GM13977 (cell line): ENCODE data around the gene HNF1B.
"Not testable (repeated sequence)": the region's sequence is repeated elsewhere in the genome, so short reads cannot be mapped to it uniquely, and the experiment has no call there.

Experiments used
- DNase-seq: peaks from one replicate; pipeline ENCODE4 v3.0.0; 2012; ENCODE audit warnings: low spot score
- in situ Hi-C: fragments of 300-500 bp; cut with MboI; formaldehyde crosslinking; loops from one replicate; pipeline ENCODE4 v1.12.0; 2022; ENCODE audit warnings: low sequenced_read_pairs, low pct_unique_long_range_greater_than_20kb, mixed read lengths, inconsistent platforms; ENCODE audit not compliant: unreplicated experiment
- TF ChIP-seq, protein P1 (sequence below): IDR thresholded peaks from 2 replicates; pipeline ENCODE4 v1.5.1; 2012; ENCODE audit warnings: mild to moderate bottlenecking, control low read depth; ENCODE audit not compliant: insufficient read depth; ENCODE audit errors: extremely low read depth, missing control alignments

Gene HNF1B

DNA sequence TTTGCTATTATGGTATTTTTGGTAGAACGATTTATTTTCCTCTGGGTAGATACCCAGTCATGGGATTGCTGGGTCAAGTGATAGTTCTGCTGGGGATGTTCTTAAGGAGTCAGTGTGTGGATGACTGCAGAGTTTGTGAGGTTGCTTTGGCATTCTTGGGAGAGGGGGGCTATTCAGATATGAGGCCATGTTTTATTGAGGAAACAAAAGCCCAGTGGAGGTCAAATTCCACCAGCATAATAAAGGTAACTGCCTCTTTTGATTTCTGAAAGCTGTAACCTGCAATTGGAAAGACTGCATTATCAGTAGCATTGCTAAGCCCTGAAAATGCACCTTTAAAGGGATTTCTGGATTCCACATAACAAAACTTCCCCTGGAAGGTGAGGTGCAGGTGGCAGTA lies 43.7 kb upstream of the HNF1B start:
- DNase-seq: no peak
- in situ Hi-C loops: loop anchor here (10.0 kb wide), 1 partner anchor 84 kb away; no protein-coding TSS in a partner anchor
- TF ChIP-seq, protein P1, sequence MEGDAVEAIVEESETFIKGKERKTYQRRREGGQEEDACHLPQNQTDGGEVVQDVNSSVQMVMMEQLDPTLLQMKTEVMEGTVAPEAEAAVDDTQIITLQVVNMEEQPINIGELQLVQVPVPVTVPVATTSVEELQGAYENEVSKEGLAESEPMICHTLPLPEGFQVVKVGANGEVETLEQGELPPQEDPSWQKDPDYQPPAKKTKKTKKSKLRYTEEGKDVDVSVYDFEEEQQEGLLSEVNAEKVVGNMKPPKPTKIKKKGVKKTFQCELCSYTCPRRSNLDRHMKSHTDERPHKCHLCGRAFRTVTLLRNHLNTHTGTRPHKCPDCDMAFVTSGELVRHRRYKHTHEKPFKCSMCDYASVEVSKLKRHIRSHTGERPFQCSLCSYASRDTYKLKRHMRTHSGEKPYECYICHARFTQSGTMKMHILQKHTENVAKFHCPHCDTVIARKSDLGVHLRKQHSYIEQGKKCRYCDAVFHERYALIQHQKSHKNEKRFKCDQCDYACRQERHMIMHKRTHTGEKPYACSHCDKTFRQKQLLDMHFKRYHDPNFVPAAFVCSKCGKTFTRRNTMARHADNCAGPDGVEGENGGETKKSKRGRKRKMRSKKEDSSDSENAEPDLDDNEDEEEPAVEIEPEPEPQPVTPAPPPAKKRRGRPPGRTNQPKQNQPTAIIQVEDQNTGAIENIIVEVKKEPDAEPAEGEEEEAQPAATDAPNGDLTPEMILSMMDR: no peak

DNA sequence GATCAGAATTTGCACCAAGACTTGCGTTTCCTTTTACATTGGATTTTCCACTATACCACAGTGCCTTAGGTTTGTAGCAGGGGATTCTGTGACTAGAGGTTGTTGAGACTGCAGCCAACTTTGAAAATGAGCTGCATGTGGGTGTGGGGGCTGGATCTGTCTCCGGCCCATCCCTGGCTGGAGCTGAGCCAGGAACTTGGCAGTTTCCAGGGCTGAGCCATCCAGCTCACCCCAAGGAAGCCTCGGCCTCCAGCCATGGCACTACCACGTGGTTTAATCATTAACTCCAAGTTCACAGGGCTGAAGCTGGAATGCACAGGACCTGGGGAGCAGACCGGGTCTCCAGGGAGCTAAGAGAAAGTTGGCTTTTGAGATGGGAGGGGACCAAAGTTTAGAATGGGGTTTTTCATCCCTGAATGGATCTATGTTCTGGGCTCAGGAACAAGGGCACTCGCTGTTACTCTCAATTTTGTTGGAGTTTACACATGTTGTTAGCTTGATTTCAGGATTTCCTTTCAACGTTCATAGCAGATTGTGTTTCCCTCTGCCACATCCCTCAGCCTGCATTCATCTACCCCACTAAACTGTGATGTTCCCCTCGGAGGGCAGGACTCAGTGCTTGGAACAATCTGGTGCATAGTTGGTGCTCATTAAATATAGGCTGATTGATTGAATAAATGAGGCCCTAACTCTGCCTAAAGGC lies 42.3 kb upstream of the HNF1B start:
- in situ Hi-C loops: loop anchor here (10.0 kb wide), 1 partner anchor 82 kb away; no protein-coding TSS in a partner anchor
- TF ChIP-seq, protein P1: no peak
- DNase-seq: no peak

DNA sequence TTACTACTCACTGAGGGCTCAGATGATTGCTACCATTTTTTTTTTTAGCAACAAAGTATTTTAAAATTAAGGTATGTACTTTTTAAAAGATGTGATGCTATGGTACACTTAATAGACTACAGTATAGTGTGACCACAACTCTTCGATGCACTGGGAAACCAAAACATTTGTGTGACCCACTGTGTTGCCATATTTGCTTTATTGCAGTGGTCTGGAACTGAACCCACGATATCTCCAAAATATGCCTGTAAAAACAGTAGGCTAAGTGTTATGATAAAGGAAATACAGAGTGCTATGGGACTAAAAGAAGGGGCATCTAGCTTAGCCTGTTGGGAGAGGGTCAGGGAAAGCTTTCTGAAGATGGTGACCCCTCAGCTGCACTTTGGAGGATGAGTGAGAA lies 41.6 kb upstream of the HNF1B start:
- TF ChIP-seq, protein P1: no peak
- no peak for DNase-seq
- in situ Hi-C loops: loop anchor here (10.0 kb wide), 1 partner anchor 82 kb away; no protein-coding TSS in a partner anchor

DNA sequence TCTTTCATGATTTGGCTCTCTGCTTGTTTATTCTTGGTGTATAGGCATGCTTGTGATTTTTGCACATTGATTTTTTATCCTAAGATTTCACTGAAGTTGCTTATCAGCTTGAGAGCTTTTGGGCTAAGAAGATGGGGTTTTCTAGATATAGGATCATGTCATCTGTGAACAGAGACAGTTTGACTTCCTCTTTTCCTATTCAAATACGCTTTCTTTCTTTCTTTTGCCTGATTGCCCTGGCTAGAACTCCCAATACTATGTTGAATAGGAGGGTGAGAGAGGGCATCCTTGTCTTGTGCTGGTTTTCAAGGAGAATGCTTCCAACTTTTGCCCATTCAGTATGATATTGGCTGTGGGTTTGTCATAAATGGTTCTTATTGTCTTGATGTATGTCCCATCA lies 37.6 kb upstream of the HNF1B start:
- in situ Hi-C loops: loop anchor here (10.0 kb wide), 1 partner anchor 78 kb away; no protein-coding TSS in a partner anchor
- not testable (repeated sequence) for DNase-seq

DNA sequence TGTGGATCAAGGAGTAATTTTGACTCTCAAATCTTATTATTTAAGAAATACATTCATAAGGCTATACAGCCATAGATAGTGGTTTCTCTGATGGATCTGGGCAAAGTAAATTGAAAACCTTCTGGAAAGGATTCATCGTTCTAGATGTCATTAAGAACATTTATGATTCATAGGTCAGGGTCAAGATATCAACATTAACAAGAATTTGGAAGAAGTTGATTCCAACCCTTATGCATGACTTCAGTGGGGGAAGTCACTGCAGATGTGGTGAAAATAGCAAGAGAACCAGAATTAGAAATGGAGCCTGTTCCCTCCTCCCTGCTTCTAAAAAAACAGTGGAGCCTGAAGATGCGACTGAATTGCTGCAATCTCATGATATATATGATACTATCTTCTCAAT lies 36.6 kb upstream of the HNF1B start:
- no peak for DNase-seq
- in situ Hi-C loops: loop anchor here (10.0 kb wide), 1 partner anchor 77 kb away; no protein-coding TSS in a partner anchor
- TF ChIP-seq, protein P1: no peak

DNA sequence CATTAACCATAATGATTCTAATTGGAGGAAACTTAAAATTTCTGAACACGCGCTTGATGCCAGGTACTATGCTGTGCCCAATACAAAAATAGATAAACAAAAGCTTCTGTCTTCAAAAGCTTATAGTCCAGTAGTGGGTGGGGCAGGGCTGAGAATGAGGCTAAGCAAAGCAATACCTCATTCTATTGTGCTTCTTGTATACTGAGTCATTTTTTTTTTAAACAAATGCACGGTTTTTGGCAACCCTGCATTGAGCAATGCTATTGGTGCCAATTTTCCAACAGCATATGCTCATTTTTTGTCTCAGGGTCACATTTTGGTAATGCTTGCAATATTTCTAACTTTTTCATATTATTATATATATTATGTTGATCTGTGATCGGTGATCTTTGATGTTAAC lies 34.7 kb upstream of the HNF1B start:
- DNase-seq: no peak
- in situ Hi-C loops: no loop called here
- TF ChIP-seq, protein P1: no peak

DNA sequence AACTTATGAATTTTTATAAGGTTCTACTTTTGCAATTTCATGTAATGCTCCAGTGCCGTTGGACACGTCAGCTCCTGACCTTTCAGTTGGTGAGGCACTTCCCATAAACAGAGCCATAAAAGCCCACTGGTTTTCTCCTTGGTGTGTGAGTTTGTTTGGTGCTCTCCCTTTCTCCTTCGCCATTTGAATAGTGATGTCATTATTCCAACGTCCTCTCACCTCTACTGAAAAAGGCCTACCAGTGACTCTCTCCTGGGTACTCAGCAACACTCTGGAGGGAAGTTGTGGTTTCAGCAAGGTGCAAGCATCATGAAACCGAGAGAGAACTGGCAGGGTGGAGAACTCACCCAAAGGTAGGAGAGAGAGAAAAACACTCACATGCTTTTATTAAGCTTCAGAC lies 29.6 kb upstream of the HNF1B start:
- TF ChIP-seq, protein P1: no peak
- in situ Hi-C loops: no loop called here
- DNase-seq: peak; percentile 63
